K562 (cell line): Measurements from ENCODE around the gene TMA7B. TPM values are rescaled to one million over a fixed set of nuclear protein-coding genes. Genes with fewer than 3 reads are reported as not detected.

Experiments
- DIDO1 ChIP-seq: fragments of 450-650 bp; IDR thresholded peaks from 2 replicates; pipeline ENCODE4 v1.6.1; 2016; ENCODE audit warnings: low read depth, missing biosample characterization, missing genetic modification characterization
- RHOXF2B ChIP-seq: fragments of 250-450 bp; sonication (Bioruptor Pico); conservative IDR thresholded peaks from 2 replicates; pipeline ENCODE4 v1.5.1; 2021
- SMARCA4 ChIP-seq: fragments of 450-650 bp; IDR thresholded peaks from 2 replicates; pipeline ENCODE4 v1.6.1; 2016
- SREBF1 ChIP-seq: fragments of 150-350 bp; IDR thresholded peaks from 2 replicates; pipeline ENCODE4 v1.6.1; 2014; ENCODE audit warnings: antibody characterized with exemption, low read depth, low read length, borderline replicate concordance
- TRIM28 ChIP-seq: fragments of 450-650 bp; IDR thresholded peaks from 2 replicates; pipeline ENCODE4 v1.6.1; 2017
- ZC3H11A ChIP-seq: IDR thresholded peaks from 2 replicates; pipeline ENCODE4 v1.6.1; 2012; ENCODE audit warnings: low read depth, low read length, improper control_type of control experiment
- ZC3H8 ChIP-seq: fragments of 450-650 bp; IDR thresholded peaks from 2 replicates; pipeline ENCODE4 v1.6.1; 2017
- ZNF140 ChIP-seq: fragments of 250-450 bp; sonication (Bioruptor Pico); IDR thresholded peaks from 2 replicates; pipeline ENCODE4 v1.8.0; 2021; ENCODE audit warnings: moderate library complexity, mild to moderate bottlenecking, inconsistent platforms
- ZNF23 ChIP-seq: fragments of 250-450 bp; sonication (Bioruptor Pico); IDR thresholded peaks from 2 replicates; pipeline ENCODE4 v1.4.0; 2020; ENCODE audit warnings: mild to moderate bottlenecking
- ZNF3 ChIP-seq: fragments of 250-450 bp; sonication (Bioruptor Pico); IDR thresholded peaks from 2 replicates; pipeline ENCODE4 v1.5.0; 2021; ENCODE audit warnings: mild to moderate bottlenecking, moderate library complexity
- ZNF740 ChIP-seq, 3 experiments: fragments of 200-800 bp in 1 of 3; sonication (Bioruptor generic) in 1 of 3; sonication (generic) in 1 of 3; formaldehyde crosslinking in 1 of 3; IDR thresholded peaks; 2 replicates each; pipeline versions ENCODE4 v1.6.1 to v1.8.0; 2016 to 2022; ENCODE audit warnings: mild to moderate bottlenecking in 2 of 3, missing compliant biosample characterization in 2 of 3, missing genetic modification characterization in 2 of 3, missing genetic modification reagents in 1 of 3
- polyA plus RNA-seq, 8 experiments: library from polyadenylated mRNA; depleted of rRNA in 4 of 8; stranded (reverse) in 5 of 8; unstranded in 3 of 8; fragments of >200 nt; fragmentation: Nextera tagmentation in 2 of 8; fragmentation: Illumina TruSeq in 1 of 8; extraction: Ambion mirVana in 2 of 8; extraction: Trizol in 1 of 8; gene quantifications; 2 replicates each; pipeline versions ENCODE4 v1.2.1 to v1.2.3, GENCODE V29; 2011 to 2014; ENCODE audit warnings: inconsistent platforms in 1 of 8, missing spikeins in 1 of 8
- total RNA-seq, 7 experiments: library from RNA; depleted of rRNA in 6 of 7; stranded (reverse); fragments of >200 nt in 6 of 7; fragmentation: Illumina TruSeq in 2 of 7; extraction: Trizol in 2 of 7; gene quantifications; 2 replicates each; pipeline versions ENCODE4 v1.2.1 to v1.2.3, GENCODE V29; 2011 to 2021; ENCODE audit warnings: low replicate concordance in 1 of 7
- TF ChIP-seq, protein P1 (sequence below): fragments of 250-450 bp; sonication (Bioruptor Pico); IDR thresholded peaks from 2 replicates; pipeline ENCODE4 v1.8.0; 2021; ENCODE audit warnings: mild to moderate bottlenecking, moderate library complexity
- TF ChIP-seq, protein P2 (sequence below): fragments of 450-650 bp; formaldehyde crosslinking; IDR thresholded peaks from 2 replicates; pipeline ENCODE4 v1.4.0; 2022; ENCODE audit warnings: mild to moderate bottlenecking, moderate library complexity
- TF ChIP-seq, protein P3 (sequence below), 2 experiments: fragments of 450-650 bp; IDR thresholded peaks; 2 replicates each; pipeline ENCODE4 v1.6.1; 2016; ENCODE audit warnings: mild to moderate bottlenecking in 2 of 2, borderline replicate concordance in 1 of 2, low read depth in 1 of 2, moderate library complexity in 1 of 2
- TF ChIP-seq, protein P4 (sequence below): fragments of 250-450 bp; sonication (Bioruptor Pico); IDR thresholded peaks from 2 replicates; pipeline ENCODE4 v1.5.0; 2021

Gene TMA7B
- total and polyA plus RNA-seq, 9 of the 15 experiments (the other 6 are each of a cell fraction or from before 2014, with no cell fraction given): 5.6 to 14.2 (median 11.8) TPM

DNA sequence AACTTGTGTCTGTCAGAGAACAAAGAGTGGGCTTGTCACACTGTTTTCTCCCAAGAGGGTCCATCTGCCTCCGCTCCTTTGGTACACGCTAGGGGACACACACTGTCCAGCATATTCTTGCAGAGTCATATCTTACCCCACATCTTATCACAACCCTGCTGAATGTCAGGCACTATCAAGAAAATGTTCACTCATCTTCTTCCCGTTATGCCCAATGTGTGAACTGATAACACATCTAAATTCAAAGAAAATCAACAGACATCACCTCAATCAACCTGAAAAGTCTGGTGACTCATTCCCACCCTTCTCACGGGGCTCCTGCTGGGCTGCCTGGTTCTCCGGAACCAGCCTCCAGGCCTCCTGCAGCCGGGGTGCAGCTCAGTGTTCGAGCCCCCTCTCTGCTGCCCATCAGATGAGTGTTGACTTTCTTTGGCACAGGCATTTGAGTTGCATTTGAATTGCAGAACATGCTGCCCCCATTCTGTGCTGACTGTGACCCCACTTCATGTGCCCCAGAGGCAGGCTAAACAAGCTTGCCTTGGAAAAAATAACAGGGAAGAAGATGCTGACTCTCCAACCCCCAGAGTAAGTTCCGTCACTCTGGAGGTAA, 40.0 kb upstream of the TMA7B start (continued):
- TF ChIP-seq, protein P1, sequence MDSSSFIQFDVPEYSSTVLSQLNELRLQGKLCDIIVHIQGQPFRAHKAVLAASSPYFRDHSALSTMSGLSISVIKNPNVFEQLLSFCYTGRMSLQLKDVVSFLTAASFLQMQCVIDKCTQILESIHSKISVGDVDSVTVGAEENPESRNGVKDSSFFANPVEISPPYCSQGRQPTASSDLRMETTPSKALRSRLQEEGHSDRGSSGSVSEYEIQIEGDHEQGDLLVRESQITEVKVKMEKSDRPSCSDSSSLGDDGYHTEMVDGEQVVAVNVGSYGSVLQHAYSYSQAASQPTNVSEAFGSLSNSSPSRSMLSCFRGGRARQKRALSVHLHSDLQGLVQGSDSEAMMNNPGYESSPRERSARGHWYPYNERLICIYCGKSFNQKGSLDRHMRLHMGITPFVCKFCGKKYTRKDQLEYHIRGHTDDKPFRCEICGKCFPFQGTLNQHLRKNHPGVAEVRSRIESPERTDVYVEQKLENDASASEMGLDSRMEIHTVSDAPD: no peak
- TF ChIP-seq RHOXF2B (CRISPR knock-in tag) (no peak), ZNF23 (CRISPR knock-in tag) (no peak), TRIM28 (no peak), ZNF3 (CRISPR knock-in tag) (no peak), ZC3H8 (no peak), SMARCA4 (peak; percentile 96), ZNF740 (CRISPR knock-in tag; IDR thresholded peaks at IDR 0.05) (no peak), ZNF740 (tag; IDR thresholded peaks at IDR 0.05) (no peak), DIDO1 (tag) (no peak), ZNF140 (CRISPR knock-in tag) (no peak), SREBF1 (no peak), ZC3H11A (no peak)
- TF ChIP-seq, protein P2, sequence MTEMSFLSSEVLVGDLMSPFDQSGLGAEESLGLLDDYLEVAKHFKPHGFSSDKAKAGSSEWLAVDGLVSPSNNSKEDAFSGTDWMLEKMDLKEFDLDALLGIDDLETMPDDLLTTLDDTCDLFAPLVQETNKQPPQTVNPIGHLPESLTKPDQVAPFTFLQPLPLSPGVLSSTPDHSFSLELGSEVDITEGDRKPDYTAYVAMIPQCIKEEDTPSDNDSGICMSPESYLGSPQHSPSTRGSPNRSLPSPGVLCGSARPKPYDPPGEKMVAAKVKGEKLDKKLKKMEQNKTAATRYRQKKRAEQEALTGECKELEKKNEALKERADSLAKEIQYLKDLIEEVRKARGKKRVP (CRISPR knock-in tag): 0 out of 2 replicates have a peak, but pooled peaks have one; percentile 4
- TF ChIP-seq, protein P3, sequence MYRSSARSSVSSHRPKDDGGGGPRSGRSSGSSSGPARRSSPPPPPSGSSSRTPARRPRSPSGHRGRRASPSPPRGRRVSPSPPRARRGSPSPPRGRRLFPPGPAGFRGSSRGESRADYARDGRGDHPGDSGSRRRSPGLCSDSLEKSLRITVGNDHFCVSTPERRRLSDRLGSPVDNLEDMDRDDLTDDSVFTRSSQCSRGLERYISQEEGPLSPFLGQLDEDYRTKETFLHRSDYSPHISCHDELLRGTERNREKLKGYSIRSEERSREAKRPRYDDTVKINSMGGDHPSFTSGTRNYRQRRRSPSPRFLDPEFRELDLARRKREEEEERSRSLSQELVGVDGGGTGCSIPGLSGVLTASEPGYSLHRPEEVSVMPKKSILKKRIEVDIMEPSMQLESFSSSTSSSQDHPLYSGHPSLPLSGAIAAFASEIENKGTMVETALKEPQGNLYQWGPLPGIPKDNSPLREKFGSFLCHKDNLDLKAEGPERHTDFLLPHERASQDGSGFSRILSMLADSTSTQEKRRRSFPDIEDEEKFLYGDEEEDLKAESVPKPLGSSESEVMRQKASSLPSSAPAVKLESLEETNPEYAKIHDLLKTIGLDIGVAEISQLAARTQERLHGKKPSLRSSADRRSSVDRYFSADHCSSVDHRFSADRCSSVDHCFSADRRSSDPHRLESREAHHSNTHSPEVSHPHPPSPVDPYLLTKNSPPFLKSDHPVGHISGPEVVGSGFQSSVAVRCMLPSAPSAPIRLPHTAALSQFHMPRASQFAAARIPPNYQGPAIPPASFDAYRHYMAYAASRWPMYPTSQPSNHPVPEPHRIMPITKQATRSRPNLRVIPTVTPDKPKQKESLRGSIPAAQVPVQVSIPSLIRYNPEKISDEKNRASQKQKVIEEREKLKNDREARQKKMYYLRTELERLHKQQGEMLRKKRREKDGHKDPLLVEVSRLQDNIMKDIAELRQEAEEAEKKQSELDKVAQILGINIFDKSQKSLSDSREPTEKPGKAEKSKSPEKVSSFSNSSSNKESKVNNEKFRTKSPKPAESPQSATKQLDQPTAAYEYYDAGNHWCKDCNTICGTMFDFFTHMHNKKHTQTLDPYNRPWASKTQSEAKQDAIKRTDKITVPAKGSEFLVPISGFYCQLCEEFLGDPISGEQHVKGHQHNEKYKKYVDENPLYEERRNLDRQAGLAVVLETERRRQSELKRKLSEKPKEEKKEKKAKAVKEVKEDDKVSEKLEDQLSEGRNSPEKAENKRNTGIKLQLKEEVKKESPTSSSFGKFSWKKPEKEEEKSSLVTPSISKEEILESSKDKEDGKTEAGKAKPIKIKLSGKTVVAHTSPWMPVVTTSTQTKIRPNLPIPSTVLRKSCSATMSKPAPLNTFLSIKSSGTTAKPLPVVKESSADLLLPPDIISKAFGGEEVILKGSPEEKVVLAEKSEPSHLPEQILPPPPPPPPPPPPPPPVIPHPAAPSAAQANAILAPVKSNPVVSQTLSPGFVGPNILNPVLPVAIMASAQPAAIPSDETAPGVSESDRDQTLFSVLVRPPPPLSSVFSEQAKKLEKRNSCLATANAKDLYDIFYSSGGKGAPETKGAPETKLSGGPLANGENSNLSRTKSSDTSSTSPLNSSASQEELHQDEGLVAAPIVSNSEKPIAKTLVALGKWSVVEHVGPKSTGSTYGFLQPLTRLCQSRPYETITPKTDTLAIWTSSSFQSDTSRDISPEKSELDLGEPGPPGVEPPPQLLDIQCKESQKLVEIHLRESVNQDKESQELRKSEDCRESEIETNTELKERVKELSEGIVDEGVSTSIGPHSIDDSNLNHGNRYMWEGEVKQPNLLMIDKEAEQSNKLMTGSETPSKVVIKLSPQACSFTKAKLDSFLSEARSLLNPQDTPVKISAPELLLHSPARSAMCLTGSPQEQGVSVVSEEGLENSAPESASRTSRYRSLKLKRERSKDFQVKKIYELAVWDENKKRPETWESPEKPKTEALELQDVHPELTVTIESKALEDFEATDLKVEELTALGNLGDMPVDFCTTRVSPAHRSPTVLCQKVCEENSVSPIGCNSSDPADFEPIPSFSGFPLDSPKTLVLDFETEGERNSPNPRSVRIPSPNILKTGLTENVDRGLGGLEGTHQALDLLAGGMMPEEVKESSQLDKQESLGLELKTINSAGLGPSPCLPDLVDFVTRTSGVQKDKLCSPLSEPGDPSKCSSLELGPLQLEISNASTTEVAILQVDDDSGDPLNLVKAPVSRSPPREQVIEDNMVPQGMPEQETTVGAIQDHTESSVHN (IDR thresholded peaks at IDR 0.05; ENCODE audit: borderline replicate concordance in 1 of 2, low read depth in 1 of 2): 0 out of 4 replicates have a peak, but pooled peaks of 1 of the 2 experiments have one; percentile 31
- TF ChIP-seq, protein P4, sequence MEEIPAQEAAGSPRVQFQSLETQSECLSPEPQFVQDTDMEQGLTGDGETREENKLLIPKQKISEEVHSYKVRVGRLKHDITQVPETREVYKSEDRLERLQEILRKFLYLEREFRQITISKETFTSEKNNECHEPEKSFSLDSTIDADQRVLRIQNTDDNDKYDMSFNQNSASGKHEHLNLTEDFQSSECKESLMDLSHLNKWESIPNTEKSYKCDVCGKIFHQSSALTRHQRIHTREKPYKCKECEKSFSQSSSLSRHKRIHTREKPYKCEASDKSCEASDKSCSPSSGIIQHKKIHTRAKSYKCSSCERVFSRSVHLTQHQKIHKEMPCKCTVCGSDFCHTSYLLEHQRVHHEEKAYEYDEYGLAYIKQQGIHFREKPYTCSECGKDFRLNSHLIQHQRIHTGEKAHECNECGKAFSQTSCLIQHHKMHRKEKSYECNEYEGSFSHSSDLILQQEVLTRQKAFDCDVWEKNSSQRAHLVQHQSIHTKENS (CRISPR knock-in tag): no peak
